Frontal cortex (tissue), 4 donors: ENCODE data around the gene SEPTIN3. TPM values are rescaled to one million over a fixed set of nuclear protein-coding genes. Genes with fewer than 3 reads are reported as not detected.
"Not testable (repeated sequence)": the region's sequence is repeated elsewhere in the genome, so short reads cannot be mapped to it uniquely, and the experiment has no call there.

Experiments used
- DNase-seq, 2 donors: peaks; one replicate each; pipeline ENCODE4 v3.0.0; 2012; ENCODE audit warnings: low spot score in 2 of 2
- FAIRE-seq: peaks from 2 replicates; lab custom pipeline; 2012; peaks lifted over from hg19 to GRCh38; lab: Jason Lieb, UNC
- total RNA-seq: library from RNA; depleted of rRNA; stranded (reverse); fragments of >200 nt; gene quantifications from one replicate; pipeline ENCODE4 v1.2.3, GENCODE V29; 2014
- donor health status: control.
- donor health status: control.
- donor health status: control.

The SEPTIN3 gene
- total RNA-seq, 1 donor from 2014 or later, result 123 TPM

GRCh38 chr22:41939981-41940831, 29.0 kb upstream of the SEPTIN3 start:
- no peak for DNase-seq
- FAIRE-seq, result no peak

- peak; percentile 73 to 86 for DNase-seq
- FAIRE-seq, result no peak
Observed at GRCh38 chr22:41940832-41941765, 28.1 kb upstream of the SEPTIN3 start.

GRCh38 chr22:41943661-41944209, 25.5 kb upstream of the SEPTIN3 start:
- no peak for FAIRE-seq
- DNase-seq, result no peak

GRCh38 chr22:41946629-41947423, 22.4 kb upstream of the SEPTIN3 start, which contains the start of gene CENPM:
TSS of gene CENPM (minus strand) at chr22:41947152. CDS start at chr22:41947076, 76 bp downstream.
- FAIRE-seq (no peak), DNase-seq (peak; percentile 66 to 89)

- DNase-seq (no peak), FAIRE-seq (no peak)
Observed at GRCh38 chr22:41947424-41948080, 21.7 kb upstream of the SEPTIN3 start.

GRCh38 chr22:41948142-41948541, 21.1 kb upstream of the SEPTIN3 start:
- DNase-seq (no peak), FAIRE-seq (no peak)

GRCh38 chr22:41948928-41949296, 20.3 kb upstream of the SEPTIN3 start:
- not testable (repeated sequence) for FAIRE-seq, DNase-seq

- DNase-seq (no peak), FAIRE-seq (no peak)
Observed at GRCh38 chr22:41949297-41949965, 19.8 kb upstream of the SEPTIN3 start.

GRCh38 chr22:41951898-41952474, 17.3 kb upstream of the SEPTIN3 start, which contains the start of gene SMIM45:
TSS of gene SMIM45 (plus strand) at chr22:41952150.
- peak in 1 of 2 donors; percentile 58 for DNase-seq
- FAIRE-seq, result no peak

- DNase-seq (no peak), FAIRE-seq (no peak)
Observed at GRCh38 chr22:41952713-41953112, 16.5 kb upstream of the SEPTIN3 start.

GRCh38 chr22:41957941-41958556, 11.2 kb upstream of the SEPTIN3 start:
- no peak for FAIRE-seq

GRCh38 chr22:41963453-41964111, 5.7 kb upstream of the SEPTIN3 start:
- DNase-seq (no peak), FAIRE-seq (no peak)

More at GRCh38 chr22:41957941-41958556, 11.2 kb upstream of the SEPTIN3 start:
- DNase-seq, result no peak

- no peak for FAIRE-seq
Observed at GRCh38 chr22:41964112-41964491, 5.1 kb upstream of the SEPTIN3 start.

GRCh38 chr22:41966225-41966606, 3.0 kb upstream of the SEPTIN3 start:
- no peak for FAIRE-seq
- DNase-seq, result no peak

More at GRCh38 chr22:41964112-41964491, 5.1 kb upstream of the SEPTIN3 start:
- no peak for DNase-seq

GRCh38 chr22:41966607-41967240, 2.5 kb upstream of the SEPTIN3 start:
- DNase-seq (no peak), FAIRE-seq (no peak)

GRCh38 chr22:41968601-41969000, 642 bp upstream of the SEPTIN3 start:
- no peak for DNase-seq
- no peak for FAIRE-seq

- no peak for DNase-seq
- no peak for FAIRE-seq
Observed at GRCh38 chr22:41970601-41971000, 1.4 kb downstream of the SEPTIN3 start.
